HG02571 (cell line): ENCODE data around the gene SPTSSB.

Experiments used
- ATAC-seq: cut with Tn5 transposase; IDR thresholded peaks from one replicate; pipeline ENCODE4 v1.9.1; 2021; ENCODE audit warnings: mild to moderate bottlenecking, moderate library complexity; ENCODE audit not compliant: unreplicated experiment

SPTSSB gene

DNA sequence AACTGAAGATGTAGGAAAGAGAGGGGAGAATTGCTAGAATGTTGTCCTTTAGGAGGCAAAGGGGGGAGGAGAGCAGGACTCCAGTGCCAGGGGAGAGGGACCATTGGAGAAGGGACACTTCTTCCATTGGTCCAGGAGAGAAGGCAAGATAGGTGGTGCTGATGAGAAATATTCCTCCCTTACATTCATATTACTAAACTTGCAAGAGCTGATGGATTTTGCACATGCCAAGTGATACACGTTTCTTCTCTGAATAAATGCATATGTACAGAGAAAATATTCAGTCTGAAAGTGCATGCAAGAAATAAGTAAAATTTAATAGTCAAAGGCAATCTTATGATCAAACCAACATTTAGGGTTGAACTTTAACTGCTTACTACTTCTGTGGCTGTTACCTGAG is 21.5 kb upstream of the SPTSSB start:
- ATAC-seq = no peak

GRCh38 chr3:161390200-161390599 is 18.9 kb upstream of the SPTSSB start:
- ATAC-seq = no peak

DNA sequence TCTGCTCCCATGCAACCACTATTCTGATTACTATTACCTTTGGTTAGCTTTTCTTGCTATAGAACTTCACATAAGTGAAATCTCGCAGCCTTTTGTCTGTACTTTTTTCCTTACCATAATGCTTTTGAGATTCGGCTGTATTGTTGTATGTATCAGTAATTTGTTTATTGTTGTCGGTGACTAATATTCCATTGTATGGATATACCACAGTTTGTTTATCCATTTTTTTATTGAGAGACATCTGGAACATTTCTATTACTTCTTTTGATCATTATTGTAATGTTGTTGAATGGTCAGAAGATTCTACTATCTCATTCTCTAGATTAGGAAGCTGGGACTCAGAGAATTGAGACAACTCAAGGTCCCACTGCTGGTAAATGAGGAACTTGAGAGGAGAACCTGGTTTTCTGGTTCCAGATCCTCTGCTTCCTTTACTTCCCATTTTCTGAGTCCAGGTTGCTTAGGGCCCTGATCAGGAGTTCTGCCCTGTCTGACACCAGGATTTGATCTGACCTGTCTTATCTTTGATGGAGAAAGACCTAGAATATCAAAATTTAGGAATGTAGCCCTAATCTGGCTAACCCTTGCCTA is 18.2 kb upstream of the SPTSSB start:
- no peak for ATAC-seq

- no peak for ATAC-seq
Measured at GRCh38 chr3:161388855-161389254, 17.5 kb upstream of the SPTSSB start.

DNA sequence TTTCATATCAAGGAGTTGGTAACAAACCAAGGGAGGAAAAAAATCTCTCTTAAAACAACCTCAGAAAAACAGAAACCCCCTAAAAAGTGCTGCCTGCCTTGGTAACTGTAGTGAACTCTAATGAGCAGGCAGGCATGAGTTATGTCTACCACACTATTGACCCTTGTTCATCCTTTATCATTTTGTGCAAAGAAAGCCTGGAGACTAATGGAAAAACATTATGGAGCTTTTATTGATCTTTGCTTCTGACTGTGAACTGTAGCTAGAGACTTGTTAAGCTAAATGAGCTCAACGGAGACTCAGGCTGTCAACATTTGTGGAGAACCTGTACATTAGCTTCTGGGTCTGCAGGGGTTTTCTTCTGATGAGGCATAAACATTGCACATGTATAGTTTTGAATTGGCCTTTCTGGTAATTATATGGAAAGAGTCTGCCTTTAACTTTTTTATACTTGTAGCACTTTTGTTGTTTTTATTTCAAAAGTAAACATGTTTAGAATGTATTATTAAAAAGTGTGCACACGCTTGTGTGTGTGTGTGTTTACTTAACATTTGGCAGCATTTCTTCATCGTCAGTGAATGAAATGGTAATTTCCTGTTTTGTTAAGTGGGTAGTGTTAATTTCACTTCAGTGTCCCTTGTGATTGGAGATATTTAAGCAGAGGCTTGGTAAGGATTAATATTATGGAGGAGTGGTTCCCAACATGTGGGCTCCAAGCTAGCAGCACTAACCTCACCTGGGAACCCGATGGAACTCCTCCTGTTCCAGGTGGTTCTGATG is 15.9 kb upstream of the SPTSSB start:
- ATAC-seq = no peak

DNA sequence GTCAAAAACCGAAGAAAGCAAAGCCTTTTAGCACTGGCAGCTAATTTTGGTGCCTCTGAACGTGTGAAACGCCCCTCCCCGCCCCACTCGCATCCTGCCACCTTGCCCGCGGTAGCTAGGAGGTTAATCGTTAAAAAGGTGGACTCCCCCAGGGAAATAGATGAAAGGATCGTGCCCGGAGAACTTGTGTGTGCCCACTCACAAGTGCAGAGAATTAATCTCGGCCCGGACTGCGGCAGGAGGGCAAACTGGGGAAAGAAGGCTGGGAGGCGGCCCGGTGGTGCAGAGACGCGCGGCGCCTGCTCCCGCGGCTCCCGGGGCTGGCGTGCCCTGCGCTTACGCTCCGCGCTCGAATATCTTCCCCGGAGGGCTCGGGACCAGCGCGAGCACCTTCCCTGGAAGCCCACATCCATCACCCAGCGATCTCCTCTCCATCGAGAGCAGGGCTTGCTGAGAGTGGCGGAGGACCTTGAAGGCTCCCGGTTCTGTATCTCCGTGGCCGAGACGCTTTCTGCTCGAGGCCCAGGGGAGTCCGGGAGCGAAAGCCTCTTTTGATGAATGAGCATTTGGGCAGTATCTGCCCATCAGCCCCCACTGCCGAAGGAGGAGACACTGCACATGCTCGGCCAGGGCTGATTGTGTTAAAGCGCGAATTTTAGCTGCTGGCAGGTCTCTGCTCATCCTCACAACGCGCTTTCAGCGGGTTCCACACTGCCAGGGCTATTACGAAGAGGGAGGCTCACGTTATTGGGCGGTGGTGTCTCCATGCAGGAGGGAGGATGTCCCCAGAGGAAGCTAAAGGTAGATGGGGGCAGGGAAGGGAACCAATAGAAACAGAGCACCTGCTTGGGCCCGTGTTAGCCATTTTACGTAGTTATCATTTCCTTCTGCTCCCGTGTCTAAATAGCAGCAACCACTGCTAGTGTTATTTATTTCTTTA is 1.3 kb upstream of the SPTSSB start:
- peak; percentile 44 for ATAC-seq

DNA sequence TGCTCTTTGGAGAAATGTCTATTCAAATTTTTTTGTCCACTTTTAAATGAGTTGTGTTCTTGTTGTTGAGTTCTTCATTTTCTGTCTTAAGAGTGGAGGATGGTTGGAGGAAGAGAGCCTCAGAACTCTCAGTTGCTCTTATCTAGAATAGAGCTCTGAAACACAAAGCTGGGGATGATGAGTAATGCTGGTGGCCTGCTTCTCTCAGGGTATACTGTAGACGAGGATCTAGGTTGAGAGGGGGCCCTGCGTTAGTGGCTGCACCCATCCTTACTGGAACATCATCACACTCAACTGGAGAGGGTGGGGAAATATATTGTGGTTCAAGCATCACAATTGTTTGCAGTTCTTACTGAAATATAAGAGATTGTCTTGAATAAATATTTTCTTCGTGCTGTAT is 1.8 kb downstream of the SPTSSB start:
- no peak for ATAC-seq

DNA sequence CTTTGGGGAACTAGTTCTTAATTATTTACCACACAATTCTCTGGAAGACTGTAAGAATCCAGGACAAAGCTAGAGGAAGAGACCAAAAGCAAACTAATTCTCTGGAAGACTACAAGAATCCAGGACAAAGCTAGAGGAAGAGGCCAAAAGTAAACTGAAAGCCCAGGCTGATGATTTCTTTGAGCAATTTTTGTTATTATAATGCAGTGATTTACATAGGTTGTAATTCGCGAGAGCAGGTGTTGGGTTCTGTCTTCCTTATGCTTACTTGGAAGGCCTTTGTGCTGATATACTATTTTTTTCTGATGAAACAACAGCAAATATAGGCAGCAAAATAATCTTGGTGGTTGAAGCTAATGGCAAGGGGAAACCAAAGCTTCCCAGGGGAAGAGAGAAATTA is 5.2 kb downstream of the SPTSSB start:
- no peak for ATAC-seq

- ATAC-seq = no peak
Measured at GRCh38 chr3:161358488-161358887, 12.8 kb downstream of the SPTSSB start.

GRCh38 chr3:161356287-161356686 is 15.0 kb downstream of the SPTSSB start:
- ATAC-seq = no peak

DNA sequence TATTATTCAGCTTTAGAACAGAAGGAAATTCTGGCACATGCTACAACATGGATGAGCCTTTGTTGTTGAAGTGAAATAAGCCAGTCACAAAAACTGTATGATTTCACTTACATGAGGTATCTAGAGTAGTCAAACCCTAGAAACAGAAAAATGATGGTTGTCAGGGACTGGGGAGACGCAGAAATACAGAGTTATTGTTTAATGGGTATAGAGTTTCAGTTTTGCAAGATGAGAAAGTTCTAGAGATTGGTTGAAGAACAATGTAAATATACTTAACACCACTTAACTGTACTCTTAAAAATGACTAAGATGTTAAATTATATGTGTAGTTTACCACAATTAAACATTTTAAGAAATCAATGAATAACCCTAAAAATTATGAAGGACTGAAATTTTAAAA is 15.8 kb downstream of the SPTSSB start:
- ATAC-seq = no peak

GRCh38 chr3:161354554-161354953 is 16.8 kb downstream of the SPTSSB start:
- ATAC-seq = no peak

GRCh38 chr3:161351330-161351729 is 20.0 kb downstream of the SPTSSB start:
- ATAC-seq = no peak

GRCh38 chr3:161350916-161351315 is 20.4 kb downstream of the SPTSSB start:
- no peak for ATAC-seq

- no peak for ATAC-seq
Measured at GRCh38 chr3:161349529-161350312, 21.6 kb downstream of the SPTSSB start.

DNA sequence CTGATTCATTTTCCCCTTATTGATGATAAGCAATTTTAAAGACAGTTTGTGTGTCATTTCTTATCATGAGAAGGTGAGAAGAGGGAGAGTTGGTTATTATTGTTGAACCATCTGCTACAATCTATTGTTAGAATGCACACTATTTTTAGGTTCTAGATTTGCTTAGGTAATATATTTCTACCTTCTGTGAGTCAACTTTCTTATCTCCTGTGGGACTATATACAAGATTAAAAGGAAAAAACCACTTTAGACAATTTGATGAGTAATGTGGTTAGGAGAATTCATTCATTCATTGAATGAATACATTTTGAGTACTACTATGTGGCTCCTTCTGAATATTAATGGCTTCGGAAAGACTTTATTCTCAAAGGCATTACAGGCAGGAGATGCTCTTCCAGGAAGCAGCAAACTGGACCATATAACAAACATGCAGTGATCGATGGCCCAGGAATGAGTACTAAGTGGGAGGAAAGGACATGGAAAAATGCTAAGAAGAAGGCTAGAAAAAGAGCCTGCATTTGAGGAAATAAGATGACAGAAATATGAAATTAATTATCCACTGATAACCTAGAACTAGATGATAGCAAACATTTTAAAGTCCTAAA is 22.4 kb downstream of the SPTSSB start:
- no peak for ATAC-seq

DNA sequence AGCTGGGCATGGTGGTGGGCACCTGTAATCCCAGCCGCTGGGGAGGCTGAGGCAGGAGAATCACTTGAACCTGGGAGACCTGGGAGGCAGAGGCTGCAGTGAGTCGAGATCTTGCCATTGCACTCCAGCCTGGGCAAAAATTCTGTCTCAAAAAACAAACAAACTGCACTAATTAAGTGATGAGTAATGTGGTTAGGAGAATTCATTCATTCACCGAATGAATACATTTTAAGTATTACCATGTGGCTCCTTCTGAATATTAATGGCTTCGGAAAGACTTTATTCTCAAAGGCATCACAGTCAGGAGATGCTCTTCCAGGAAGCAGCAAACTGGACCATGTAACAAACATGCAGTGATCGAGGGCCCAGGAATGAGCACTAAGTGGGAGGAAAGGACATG is 23.6 kb downstream of the SPTSSB start:
- ATAC-seq = no peak

DNA sequence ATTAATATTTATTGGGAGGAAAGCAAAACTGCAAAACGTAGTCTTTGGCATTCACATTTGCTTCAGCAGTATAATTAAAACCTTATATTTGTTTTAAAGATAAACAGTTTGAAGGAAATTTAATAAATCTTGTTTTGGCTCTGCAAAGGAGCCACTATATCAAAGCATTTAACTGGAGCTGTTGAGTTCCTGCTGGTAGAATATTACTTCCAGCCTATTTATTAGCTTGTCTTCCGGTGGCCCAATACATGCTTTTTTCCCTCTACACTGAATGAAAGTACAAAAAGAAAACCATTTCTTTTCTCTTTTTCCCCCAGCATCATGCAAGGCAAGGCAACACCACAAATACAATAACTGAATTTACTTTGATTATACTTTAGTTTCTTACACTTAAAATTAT is 26.3 kb downstream of the SPTSSB start:
- no peak for ATAC-seq

DNA sequence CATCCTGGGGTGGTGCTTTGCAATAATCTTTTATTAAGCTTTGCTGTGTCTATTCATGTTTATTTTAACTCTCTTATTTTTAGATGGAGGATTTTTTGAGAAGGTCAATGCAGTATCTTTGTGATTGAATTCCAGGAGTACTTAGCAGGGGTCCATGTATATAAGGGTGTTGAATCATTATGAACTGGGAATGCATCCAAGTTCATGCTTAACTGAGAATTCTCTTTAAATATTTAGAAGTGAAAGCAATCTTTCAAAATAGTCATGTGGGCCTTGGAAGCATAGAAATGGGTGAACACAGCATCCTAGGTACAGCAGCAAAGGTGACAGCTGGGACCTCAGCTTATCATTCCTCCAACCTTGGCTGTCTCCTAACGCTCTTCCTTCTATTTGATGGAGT is 27.3 kb downstream of the SPTSSB start:
- ATAC-seq = no peak

- no peak for ATAC-seq
Measured at GRCh38 chr3:161343540-161343939, 27.8 kb downstream of the SPTSSB start.
